ENCODE data around the gene DOCK6.

The DOCK6 gene

GRCh38 chr19:11225172-11225571 lies 37.2 kb downstream of the DOCK6 start:
- DNase-seq (ENCODE audit: low read depth in 2 of 2): no peak

- DNase-seq (ENCODE audit: low read depth in 2 of 2): no peak
Observed at GRCh38 chr19:11224429-11224828, 37.9 kb downstream of the DOCK6 start.

- DNase-seq (ENCODE audit: low read depth in 2 of 2): no peak
Observed at GRCh38 chr19:11223200-11223599, 39.1 kb downstream of the DOCK6 start.

GRCh38 chr19:11221082-11221598 lies 41.2 kb downstream of the DOCK6 start:
- DNase-seq (ENCODE audit: low read depth in 2 of 2): no peak

- no peak for DNase-seq (ENCODE audit: low read depth in 2 of 2)
Observed at GRCh38 chr19:11214387-11214786, 47.9 kb downstream of the DOCK6 start.

- DNase-seq (ENCODE audit: low read depth in 2 of 2): no peak
Observed at GRCh38 chr19:11210656-11210928, 51.7 kb downstream of the DOCK6 start.

- DNase-seq (ENCODE audit: low read depth in 2 of 2): no peak
Observed at GRCh38 chr19:11209839-11210655, 52.3 kb downstream of the DOCK6 start.

- no peak for DNase-seq (ENCODE audit: low read depth in 2 of 2)
Observed at GRCh38 chr19:11208561-11209471, 53.5 kb downstream of the DOCK6 start.

- DNase-seq (ENCODE audit: low read depth in 2 of 2): no peak
Observed at GRCh38 chr19:11205939-11206570, 56.3 kb downstream of the DOCK6 start.

- DNase-seq (ENCODE audit: low read depth in 2 of 2): no peak
Observed at GRCh38 chr19:11204943-11205349, 57.4 kb downstream of the DOCK6 start.

- no peak for DNase-seq (ENCODE audit: low read depth in 2 of 2)
Observed at GRCh38 chr19:11204076-11204602, 58.2 kb downstream of the DOCK6 start.

- no peak for DNase-seq (ENCODE audit: low read depth in 2 of 2)
Observed at GRCh38 chr19:11203194-11204075, 58.9 kb downstream of the DOCK6 start.

- DNase-seq (ENCODE audit: low read depth in 2 of 2): no peak
Observed at GRCh38 chr19:11202488-11203193, 59.7 kb downstream of the DOCK6 start.

- no peak for DNase-seq (ENCODE audit: low read depth in 2 of 2)
Observed at GRCh38 chr19:11201791-11202190, 60.5 kb downstream of the DOCK6 start.

GRCh38 chr19:11200931-11201330 lies 61.4 kb downstream of the DOCK6 start:
- no peak for DNase-seq (ENCODE audit: low read depth in 2 of 2)

- no peak for DNase-seq (ENCODE audit: low read depth in 2 of 2)
Observed at GRCh38 chr19:11200015-11200574, 62.2 kb downstream of the DOCK6 start.

- no peak for DNase-seq (ENCODE audit: low read depth in 2 of 2)
Observed at GRCh38 chr19:11199517-11199916, 62.8 kb downstream of the DOCK6 start.

- DNase-seq (ENCODE audit: low read depth in 2 of 2): no peak
Observed at GRCh38 chr19:11198769-11199424, 63.4 kb downstream of the DOCK6 start.

- no peak for DNase-seq (ENCODE audit: low read depth in 2 of 2)
Observed at GRCh38 chr19:11198175-11198534, 64.2 kb downstream of the DOCK6 start.
